ENCODE measurements around the gene ZC3H7B. TPM values are rescaled to one million over a fixed set of nuclear protein-coding genes. Genes with fewer than 3 reads are reported as not detected.

The ZC3H7B gene
- total RNA-seq, 1 experiment from 2014 or later: 42.0 TPM

DNA sequence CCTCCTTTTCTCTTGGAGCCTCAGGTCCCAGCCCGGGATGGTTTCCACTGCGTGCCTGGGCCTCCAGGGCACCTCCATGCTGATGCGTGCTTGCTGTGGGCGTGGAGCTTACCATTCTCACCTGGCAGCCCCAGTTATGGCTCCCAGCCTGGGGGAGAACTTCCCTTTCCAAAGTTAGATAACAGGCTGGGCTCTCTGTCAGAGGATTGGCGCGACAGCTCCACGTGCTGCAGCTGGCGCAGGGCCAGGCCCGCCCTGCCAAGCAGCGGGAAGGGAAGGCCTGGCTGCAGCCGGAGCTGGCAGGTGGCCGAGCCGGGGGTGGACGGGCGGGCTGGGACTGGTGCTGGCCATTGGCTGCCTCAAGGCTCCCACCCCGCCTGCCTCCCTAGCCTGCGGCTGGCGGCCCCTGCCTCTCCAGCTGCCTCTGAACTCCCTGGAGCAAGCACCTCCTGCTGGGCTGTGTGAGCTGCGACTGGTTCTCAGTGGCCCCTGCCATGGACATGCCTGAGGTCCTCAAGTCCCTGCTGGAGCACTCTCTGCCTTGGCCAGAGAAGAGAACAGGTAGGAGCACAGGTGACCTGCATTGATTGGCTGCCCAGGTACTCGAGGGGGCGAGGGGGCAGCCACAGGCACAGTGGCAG, 65.8 kb downstream of the ZC3H7B start:
- H4K20me1 ChIP-seq (ENCODE audit: insufficient read depth): no peaks in the 10 kb centered on the region
- RAD21 ChIA-PET (ENCODE audit: low non-redundant PET in 1 of 2, low total read pairs in 2 of 2, uncharacterized antibody in 2 of 2, unreplicated experiment in 2 of 2): interaction anchor here in 1 of 2 experiments (0.6 kb wide), 1 partner anchor 14 kb away, joined by 4 read pairs; no protein-coding TSS in a partner anchor
- CTCF ChIA-PET: interaction anchor here (0.9 to 1.2 kb wide), 3 partner anchors 10 to 444 kb away, joined by 3 to 5 read pairs (median 4); partner anchors contain the start of gene TEF
- H3K4me1 ChIP-seq (ENCODE audit: control insufficient read depth in 1 of 2, insufficient read depth in 2 of 2, low read length in 2 of 2): peaks cover 17 to 18% of the 10 kb centered on the region in 2 experiments
- intact Hi-C loops (cut with micrococcal nuclease): no loop called here
- H3K27ac ChIP-seq (ENCODE audit: low read depth, low read length): peak overlapping the region; percentile 20; the same call in 1 of the 2 replicates
- no peak for TF ChIP-seq SRF (IDR thresholded peaks at IDR 0.05; ENCODE audit: low read depth)
- TF ChIP-seq EZH2 (IDR thresholded peaks at IDR 0.05): no peak
- peak; percentile 96 for TF ChIP-seq EGR1 (IDR thresholded peaks at IDR 0.05; ENCODE audit: low read depth)
- TF ChIP-seq, protein P1, sequence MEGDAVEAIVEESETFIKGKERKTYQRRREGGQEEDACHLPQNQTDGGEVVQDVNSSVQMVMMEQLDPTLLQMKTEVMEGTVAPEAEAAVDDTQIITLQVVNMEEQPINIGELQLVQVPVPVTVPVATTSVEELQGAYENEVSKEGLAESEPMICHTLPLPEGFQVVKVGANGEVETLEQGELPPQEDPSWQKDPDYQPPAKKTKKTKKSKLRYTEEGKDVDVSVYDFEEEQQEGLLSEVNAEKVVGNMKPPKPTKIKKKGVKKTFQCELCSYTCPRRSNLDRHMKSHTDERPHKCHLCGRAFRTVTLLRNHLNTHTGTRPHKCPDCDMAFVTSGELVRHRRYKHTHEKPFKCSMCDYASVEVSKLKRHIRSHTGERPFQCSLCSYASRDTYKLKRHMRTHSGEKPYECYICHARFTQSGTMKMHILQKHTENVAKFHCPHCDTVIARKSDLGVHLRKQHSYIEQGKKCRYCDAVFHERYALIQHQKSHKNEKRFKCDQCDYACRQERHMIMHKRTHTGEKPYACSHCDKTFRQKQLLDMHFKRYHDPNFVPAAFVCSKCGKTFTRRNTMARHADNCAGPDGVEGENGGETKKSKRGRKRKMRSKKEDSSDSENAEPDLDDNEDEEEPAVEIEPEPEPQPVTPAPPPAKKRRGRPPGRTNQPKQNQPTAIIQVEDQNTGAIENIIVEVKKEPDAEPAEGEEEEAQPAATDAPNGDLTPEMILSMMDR (IDR thresholded peaks at IDR 0.05 in 2 of 3, conservative IDR thresholded peaks at IDR 0.05 in 1 of 3; ENCODE audit: borderline replicate concordance in 1 of 3, insufficient read depth in 1 of 3, low read depth in 2 of 3, low read length in 2 of 3): peak in 2 of 3 experiments; percentile 23 to 26; a peak in 1 of 6 replicates
- peak; percentile 9 for TF ChIP-seq TCF7L2 (IDR thresholded peaks at IDR 0.05; ENCODE audit: borderline replicate concordance, extremely low read depth, insufficient read depth, insufficient read length)
- peak; percentile 56 for TF ChIP-seq POLR2AphosphoS5 (IDR thresholded peaks at IDR 0.05; ENCODE audit: low read depth, low read length)
- TF ChIP-seq RAD21 (IDR thresholded peaks at IDR 0.05; ENCODE audit: low read depth): no peak; the same call in 1 of the 2 replicates
- TF ChIP-seq ELF1 (IDR thresholded peaks at IDR 0.05; ENCODE audit: borderline replicate concordance, low read depth): no peak
- TF ChIP-seq, protein P2, sequence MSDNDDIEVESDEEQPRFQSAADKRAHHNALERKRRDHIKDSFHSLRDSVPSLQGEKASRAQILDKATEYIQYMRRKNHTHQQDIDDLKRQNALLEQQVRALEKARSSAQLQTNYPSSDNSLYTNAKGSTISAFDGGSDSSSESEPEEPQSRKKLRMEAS (IDR thresholded peaks at IDR 0.05): peak; percentile 96
- no peak for TF ChIP-seq JUND (IDR thresholded peaks at IDR 0.05)
- TF ChIP-seq, protein P3, sequence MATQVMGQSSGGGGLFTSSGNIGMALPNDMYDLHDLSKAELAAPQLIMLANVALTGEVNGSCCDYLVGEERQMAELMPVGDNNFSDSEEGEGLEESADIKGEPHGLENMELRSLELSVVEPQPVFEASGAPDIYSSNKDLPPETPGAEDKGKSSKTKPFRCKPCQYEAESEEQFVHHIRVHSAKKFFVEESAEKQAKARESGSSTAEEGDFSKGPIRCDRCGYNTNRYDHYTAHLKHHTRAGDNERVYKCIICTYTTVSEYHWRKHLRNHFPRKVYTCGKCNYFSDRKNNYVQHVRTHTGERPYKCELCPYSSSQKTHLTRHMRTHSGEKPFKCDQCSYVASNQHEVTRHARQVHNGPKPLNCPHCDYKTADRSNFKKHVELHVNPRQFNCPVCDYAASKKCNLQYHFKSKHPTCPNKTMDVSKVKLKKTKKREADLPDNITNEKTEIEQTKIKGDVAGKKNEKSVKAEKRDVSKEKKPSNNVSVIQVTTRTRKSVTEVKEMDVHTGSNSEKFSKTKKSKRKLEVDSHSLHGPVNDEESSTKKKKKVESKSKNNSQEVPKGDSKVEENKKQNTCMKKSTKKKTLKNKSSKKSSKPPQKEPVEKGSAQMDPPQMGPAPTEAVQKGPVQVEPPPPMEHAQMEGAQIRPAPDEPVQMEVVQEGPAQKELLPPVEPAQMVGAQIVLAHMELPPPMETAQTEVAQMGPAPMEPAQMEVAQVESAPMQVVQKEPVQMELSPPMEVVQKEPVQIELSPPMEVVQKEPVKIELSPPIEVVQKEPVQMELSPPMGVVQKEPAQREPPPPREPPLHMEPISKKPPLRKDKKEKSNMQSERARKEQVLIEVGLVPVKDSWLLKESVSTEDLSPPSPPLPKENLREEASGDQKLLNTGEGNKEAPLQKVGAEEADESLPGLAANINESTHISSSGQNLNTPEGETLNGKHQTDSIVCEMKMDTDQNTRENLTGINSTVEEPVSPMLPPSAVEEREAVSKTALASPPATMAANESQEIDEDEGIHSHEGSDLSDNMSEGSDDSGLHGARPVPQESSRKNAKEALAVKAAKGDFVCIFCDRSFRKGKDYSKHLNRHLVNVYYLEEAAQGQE (IDR thresholded peaks at IDR 0.05; ENCODE audit: low read depth): no peak
- no peak for TF ChIP-seq CBX3 (IDR thresholded peaks at IDR 0.05; ENCODE audit: low read depth)
- H3K9me2 ChIP-seq (ENCODE audit: insufficient read depth): no peaks in the 10 kb centered on the region
- no peaks in the 10 kb centered on the region for H3K79me2 ChIP-seq (ENCODE audit: insufficient read depth, low read length)
- POLR2A ChIA-PET: interaction anchor here (1.2 to 3.2 kb wide), 2 partner anchors 9 to 14 kb away, joined by 4 to 16 read pairs; partner anchors contain the start of gene TEF
- DNase-seq (ENCODE audit: low read depth, low spot score): peak; percentile 71
- H3K27me3 ChIP-seq (ENCODE audit: insufficient read depth, low read length): no peaks in the 10 kb centered on the region
- peak overlapping the region; percentile 82 for H3K4me2 ChIP-seq (ENCODE audit: low read length)
- H3K4me3 ChIP-seq (replicated peaks in 1 of 2; ENCODE audit: low read depth in 1 of 2, low read length in 2 of 2): peak overlapping the region in 1 of 2 experiments; percentile 37; a peak in 3 of 4 replicates
- peak overlapping the region; percentile 51 for H3K9ac ChIP-seq (ENCODE audit: low read length)
- BruUV-seq (replicated peaks): no TSS peak
- H3K9me3 ChIP-seq (ENCODE audit: control insufficient read depth in 1 of 2, insufficient read depth in 1 of 2, low read depth in 1 of 2, low read length in 2 of 2): no peaks in the 10 kb centered on the region
- ATAC-seq: peak; percentile 93
- peak overlapping the region; percentile 76 for H2AFZ ChIP-seq (ENCODE audit: low read depth, low read length, poor library complexity, severe bottlenecking)
- no peaks in the 10 kb centered on the region for H3K36me3 ChIP-seq (ENCODE audit: control insufficient read depth in 1 of 2, insufficient read depth in 2 of 2, low read length in 2 of 2)

Measured in HCT116 (cell line).